Muscle layer of colon (tissue), 2 donors: ENCODE results near the gene SAMD14.
A peak's percentile ranks its signal among the peaks of the same experiment; 100 is the strongest.

Experiments
- H3K27ac ChIP-seq: one replicate; pipeline ENCODE4 v1.7.0; 2013; ENCODE audit warnings: low read depth, mild to moderate bottlenecking, low read length, moderate library complexity
- H3K27me3 ChIP-seq, 2 donors: one replicate each; pipeline ENCODE4 v1.7.0; 2013; ENCODE audit warnings: low read length in 2 of 2, mild to moderate bottlenecking in 2 of 2; ENCODE audit not compliant: insufficient read depth in 2 of 2, control insufficient read depth in 1 of 2
- H3K36me3 ChIP-seq: one replicate; pipeline ENCODE4 v1.7.0; 2013; ENCODE audit warnings: mild to moderate bottlenecking, low read length; ENCODE audit not compliant: insufficient read depth
- H3K4me1 ChIP-seq: one replicate; pipeline ENCODE4 v1.7.0; 2013; ENCODE audit warnings: mild to moderate bottlenecking, low read length; ENCODE audit not compliant: insufficient read depth
- H3K4me3 ChIP-seq, 2 donors: one replicate each; pipeline ENCODE4 v1.7.0; 2013; ENCODE audit warnings: low read length in 2 of 2, low read depth in 1 of 2, mild to moderate bottlenecking in 1 of 2, moderate library complexity in 1 of 2
- H3K9ac ChIP-seq: one replicate; pipeline ENCODE4 v1.7.0; 2013; ENCODE audit warnings: low read length
- H3K9me3 ChIP-seq: one replicate; pipeline ENCODE4 v1.7.0; 2013; ENCODE audit warnings: mild to moderate bottlenecking, low read length
- donor health status: abdominal sarcoma.
- donor health status: Adenocarcinoma of cecum.

Gene SAMD14

DNA sequence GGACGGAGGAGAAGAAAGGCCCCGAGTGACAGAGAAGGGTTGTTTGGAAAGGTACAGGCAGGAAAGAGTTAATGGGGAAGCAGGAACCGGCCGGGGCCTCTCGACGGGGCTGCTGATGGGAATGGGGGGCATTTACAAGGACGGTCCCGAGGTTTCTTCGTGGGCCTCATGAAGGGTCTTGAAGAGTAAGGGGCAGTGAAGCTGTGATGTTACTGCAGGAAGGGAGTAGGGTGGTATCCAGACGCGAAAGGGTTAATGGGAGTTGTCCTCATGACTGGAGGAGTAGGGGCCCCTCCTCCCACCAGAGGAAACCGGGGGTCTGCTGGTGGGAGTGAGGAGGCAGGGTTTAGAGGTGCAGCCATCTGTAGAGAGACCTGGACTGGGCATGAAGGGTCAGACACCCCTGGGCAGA lies 34.3 kb downstream of the SAMD14 start:
- Histone ChIP-seq H3K9ac (peak overlapping the region; percentile 39), H3K27ac (peak overlapping the region; percentile 96), H3K36me3 (peaks cover 27% of the 10 kb centered on the region), H3K4me1 (peaks cover 26% of the 10 kb centered on the region), H3K27me3 (no peaks in the 10 kb centered on the region), H3K4me3 (peak overlapping the region; percentile 80 to 92), H3K9me3 (no peaks in the 10 kb centered on the region)

DNA sequence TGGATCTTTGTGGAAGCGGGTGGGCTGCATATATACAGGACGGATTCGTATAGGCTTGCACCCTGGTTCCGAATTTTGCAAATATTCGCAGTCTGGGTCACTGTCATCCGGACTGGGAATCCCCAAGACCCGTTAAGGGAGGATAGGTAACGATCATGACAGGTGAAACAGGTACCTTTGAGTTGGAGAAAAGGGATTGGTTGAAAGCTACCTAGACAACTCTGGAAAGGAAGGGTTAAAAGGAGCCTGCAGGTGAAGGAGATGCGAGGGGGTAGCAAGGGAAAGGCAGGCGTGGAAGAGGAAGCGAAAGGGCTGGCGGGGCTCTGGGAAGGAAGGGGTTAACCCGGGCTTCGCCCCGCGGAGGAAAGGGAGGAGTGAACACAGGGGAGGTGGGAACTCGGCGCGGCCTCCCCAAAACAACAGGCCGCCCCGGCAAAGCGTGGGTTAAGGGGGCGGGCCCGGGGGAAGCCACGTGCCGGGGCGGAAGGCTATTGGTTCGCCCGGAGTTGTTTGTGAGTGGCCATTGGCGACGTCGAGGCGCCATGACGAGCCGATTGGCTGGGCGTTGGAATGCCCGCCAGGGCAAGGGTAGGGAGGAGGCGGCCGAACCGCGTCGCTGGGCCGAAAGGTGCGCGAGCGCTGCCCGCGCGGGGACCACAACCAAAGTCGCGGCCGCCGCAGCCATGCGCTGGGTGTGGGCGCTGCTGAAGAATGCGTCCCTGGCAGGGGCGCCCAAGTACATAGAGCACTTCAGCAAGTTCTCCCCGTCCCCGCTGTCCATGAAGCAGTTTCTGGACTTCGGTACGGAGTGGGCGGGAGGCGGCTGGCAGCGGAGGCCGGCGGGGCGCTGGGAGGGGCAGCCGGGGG lies 35.0 kb downstream of the SAMD14 start, which contains the start of gene PDK2:
Gene PDK2 (plus strand): TSS at position 599 of the 867 bp plus-strand sequence. CDS start 85 bp downstream, at position 684.
- H3K9me3 ChIP-seq, result no peaks in the 10 kb centered on the region
- H3K4me1 ChIP-seq, result peaks cover 19% of the 10 kb centered on the region
- no peaks in the 10 kb centered on the region for H3K27me3 ChIP-seq
- peak within 1 kb of the TSS; percentile 96 for H3K27ac ChIP-seq
- H3K9ac ChIP-seq, result peak within 1 kb of the TSS; percentile 39
- peak within 1 kb of the TSS; percentile 80 to 92 for H3K4me3 ChIP-seq
- H3K36me3 ChIP-seq, result peaks cover 26% of the 10 kb centered on the region

DNA sequence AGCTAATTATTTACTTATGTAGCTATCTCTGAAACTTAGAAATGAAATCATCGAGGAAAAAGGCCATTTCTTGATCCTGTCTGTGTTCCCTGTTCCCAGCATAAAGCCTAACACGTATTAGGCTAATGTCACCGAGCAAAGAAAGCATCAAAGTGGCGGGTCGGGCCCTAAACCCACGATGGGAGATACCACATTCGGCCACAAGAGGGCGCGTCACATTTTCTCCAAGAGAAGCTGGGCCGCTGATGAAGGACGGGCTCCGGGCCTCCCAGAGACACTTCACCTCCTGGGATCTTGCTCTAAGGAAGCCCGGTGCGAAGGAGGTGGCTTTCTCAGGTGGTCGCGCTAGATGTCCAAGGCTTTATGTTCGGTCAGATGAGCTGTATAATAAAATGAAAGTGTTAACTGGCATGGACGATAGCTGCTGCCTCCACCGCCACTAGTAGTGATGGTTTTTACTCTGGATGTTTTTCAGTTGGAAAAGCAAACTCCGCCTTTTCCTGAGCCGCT lies 35.7 kb downstream of the SAMD14 start:
- Histone ChIP-seq H3K9me3 (no peaks in the 10 kb centered on the region), H3K36me3 (peaks cover 22% of the 10 kb centered on the region), H3K27me3 (no peaks in the 10 kb centered on the region), H3K4me3 (peak overlapping the region; percentile 24 to 80), H3K9ac (peak overlapping the region; percentile 39), H3K4me1 (peaks cover 15% of the 10 kb centered on the region), H3K27ac (peak overlapping the region; percentile 67)

DNA sequence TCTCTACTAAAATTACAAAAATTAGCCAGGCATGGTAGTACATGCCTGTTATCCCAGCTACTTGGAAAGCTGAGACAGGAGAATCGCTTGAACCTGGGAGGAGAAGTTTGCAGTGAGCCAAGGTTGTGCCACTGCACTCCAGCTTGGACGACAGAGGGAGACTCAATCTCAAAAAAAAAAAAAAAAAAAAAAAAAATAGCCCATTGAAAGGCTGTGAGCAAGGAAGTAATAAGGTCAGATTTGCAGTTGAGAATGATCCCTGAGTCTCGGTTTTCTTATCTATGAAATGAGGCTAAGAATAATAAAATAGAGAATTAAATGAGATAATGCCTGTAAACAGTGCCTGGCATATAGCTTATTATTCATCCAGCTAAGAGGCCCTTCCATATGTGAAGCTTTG lies 36.2 kb downstream of the SAMD14 start:
- no peak overlapping the region for H3K4me3 ChIP-seq
- peaks cover 15% of the 10 kb centered on the region for H3K4me1 ChIP-seq
- H3K27me3 ChIP-seq, result no peaks in the 10 kb centered on the region
- no peak overlapping the region for H3K9ac ChIP-seq
- H3K36me3 ChIP-seq, result peaks cover 17% of the 10 kb centered on the region
- no peak overlapping the region for H3K27ac ChIP-seq
- H3K9me3 ChIP-seq, result no peaks in the 10 kb centered on the region

DNA sequence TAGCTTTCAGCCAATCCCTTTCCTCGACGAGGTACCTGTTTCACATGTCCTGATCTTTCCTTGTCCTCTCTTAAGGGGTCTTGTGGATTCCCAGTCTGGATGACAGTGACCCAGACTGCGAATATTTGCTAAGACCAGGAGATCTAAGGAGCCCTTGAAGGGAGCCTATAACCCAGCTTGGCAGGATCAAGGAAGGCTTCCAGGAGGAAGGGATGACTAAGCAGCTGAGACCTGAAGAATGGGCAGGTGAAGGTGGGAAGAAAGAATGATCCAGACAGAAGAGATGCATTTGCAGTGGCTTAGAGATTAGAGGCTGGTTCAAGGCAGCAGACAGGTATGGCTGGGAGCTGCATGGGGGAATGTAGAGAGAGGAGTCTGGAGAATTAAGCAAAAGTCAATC lies 36.7 kb downstream of the SAMD14 start:
- H3K9ac ChIP-seq, result no peak overlapping the region
- H3K36me3 ChIP-seq, result peaks cover 12% of the 10 kb centered on the region
- H3K4me3 ChIP-seq, result no peak overlapping the region
- no peaks in the 10 kb centered on the region for H3K27me3 ChIP-seq
- no peaks in the 10 kb centered on the region for H3K9me3 ChIP-seq
- no peak overlapping the region for H3K27ac ChIP-seq
- peaks cover 15% of the 10 kb centered on the region for H3K4me1 ChIP-seq

DNA sequence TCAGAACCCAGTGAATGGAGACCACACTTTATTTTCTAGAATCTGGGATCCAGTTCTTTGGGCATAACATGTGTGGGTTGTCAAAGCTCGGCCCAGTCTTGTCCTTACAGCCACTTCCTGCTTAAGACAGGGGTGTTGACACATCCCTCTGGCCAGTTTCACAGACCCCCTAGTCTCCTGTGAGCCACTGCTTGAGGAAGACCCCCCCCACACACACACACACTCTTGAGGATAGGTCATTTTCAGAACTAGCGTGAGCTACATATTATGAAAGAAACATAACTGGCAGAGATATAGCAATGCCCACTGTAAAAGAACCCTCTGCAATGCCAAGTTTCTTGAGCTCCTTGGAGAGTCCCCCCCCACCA lies 38.1 kb downstream of the SAMD14 start:
- Histone ChIP-seq H3K9me3 (no peaks in the 10 kb centered on the region), H3K27me3 (no peaks in the 10 kb centered on the region), H3K9ac (no peak overlapping the region), H3K4me1 (peaks cover 13% of the 10 kb centered on the region), H3K36me3 (no peaks in the 10 kb centered on the region), H3K4me3 (no peak overlapping the region), H3K27ac (no peak overlapping the region)

DNA sequence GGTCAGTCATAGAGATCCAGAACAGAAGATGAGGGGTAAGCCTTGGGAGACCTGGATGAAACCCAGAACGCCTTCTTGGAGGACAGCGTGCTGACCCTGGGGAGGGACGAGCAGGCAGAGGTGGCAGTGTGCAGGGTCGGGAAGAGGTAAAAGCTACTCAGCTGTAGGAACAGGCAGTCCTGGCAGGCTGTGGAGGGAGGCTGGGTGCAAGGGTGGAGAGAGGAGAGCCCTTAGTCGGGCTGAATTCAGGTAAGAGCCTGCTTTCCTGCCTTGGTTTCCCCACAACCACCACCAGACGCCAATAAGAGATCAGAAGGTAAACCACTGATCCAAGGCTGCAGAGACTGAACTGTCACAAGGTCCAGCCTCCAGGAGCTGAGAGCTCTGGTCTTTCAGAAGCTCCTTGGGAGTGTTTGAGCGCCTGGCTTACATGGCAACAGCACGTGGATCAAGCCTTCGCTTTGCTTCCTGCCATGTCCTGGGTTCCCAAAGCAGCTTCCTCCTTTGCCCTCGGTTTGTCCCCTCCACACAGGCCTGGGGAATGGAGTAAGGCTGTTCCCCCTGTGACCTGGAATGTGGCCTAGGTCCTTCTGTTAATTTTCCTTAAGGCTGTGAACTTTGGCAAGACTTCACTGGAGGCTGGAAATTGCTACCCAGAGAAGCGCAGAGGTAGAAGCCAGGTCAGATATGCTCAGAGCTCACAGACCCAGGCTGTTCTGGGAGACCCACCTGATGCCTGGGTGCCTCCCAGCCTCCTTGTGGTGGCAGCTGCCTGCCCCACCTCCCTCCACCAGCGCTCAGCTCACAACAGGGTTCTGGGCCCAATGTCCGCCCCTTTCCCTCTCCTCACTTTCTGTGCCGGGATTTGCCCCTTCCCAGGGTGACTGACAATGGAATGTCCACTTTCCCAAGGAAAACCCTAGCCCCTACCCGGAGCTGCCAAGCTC lies 38.7 kb downstream of the SAMD14 start:
- peaks cover 6% of the 10 kb centered on the region for H3K4me1 ChIP-seq
- no peaks in the 10 kb centered on the region for H3K36me3 ChIP-seq
- H3K9me3 ChIP-seq, result no peaks in the 10 kb centered on the region
- H3K9ac ChIP-seq, result no peak overlapping the region
- no peak overlapping the region for H3K27ac ChIP-seq
- H3K27me3 ChIP-seq, result no peaks in the 10 kb centered on the region
- no peak overlapping the region for H3K4me3 ChIP-seq

DNA sequence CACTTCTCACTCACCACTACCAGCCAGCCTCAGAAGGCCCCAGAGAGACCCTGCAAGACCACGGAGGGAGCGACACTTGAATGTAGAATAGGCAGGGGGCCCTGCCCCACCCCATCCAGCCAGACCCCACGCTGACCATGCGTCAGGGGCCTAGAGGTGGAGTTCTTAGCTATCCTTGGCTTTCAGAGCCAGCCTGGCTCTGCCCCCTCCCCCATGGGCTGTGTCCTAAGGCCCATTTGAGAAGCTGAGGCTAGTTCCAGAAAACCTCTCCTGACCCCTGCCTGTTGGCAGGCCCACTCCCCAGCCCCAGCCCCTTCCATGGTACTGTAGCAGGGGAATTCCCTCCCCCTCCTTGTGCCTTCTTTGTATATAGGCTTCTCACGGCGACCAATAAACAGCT lies 39.9 kb downstream of the SAMD14 start:
- H3K9me3 ChIP-seq, result no peaks in the 10 kb centered on the region
- no peak overlapping the region for H3K4me3 ChIP-seq
- H3K27ac ChIP-seq, result no peak overlapping the region
- H3K27me3 ChIP-seq, result no peaks in the 10 kb centered on the region
- H3K9ac ChIP-seq, result no peak overlapping the region
- no peaks in the 10 kb centered on the region for H3K36me3 ChIP-seq
- H3K4me1 ChIP-seq, result peaks cover 3% of the 10 kb centered on the region

DNA sequence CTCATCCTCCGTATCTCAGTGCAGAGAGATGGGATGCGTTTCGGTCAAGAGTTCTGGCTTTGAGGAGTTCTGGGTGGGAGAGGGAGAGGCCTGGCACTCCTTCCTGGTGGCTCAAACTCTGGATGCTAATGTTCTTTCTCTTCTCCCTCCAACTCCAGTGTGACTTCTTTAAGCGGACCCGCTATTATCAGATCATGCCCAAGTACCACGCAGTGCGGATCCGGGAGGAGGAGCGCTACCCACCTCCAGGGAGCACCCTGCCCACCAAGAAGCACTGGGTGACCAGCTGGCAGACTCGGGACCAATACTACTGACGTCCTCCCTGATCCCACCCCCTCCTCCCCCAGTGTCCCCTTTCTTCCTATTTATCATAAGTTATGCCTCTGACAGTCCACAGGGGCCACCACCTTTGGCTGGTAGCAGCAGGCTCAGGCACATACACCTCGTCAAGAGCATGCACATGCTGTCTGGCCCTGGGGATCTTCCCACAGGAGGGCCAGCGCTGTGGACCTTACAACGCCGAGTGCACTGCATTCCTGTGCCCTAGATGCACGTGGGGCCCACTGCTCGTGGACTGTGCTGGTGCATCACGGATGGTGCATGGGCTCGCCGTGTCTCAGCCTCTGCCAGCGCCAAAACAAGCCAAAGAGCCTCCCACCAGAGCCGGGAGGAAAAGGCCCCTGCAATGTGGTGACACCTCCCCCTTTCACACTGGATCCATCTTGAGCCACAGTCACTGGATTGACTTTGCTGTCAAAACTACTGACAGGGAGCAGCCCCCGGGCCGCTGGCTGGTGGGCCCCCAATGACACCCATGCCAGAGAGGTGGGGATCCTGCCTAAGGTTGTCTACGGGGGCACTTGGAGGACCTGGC lies 40.8 kb downstream of the SAMD14 start:
- no peaks in the 10 kb centered on the region for H3K36me3 ChIP-seq
- H3K27ac ChIP-seq, result no peak overlapping the region
- no peak overlapping the region for H3K4me3 ChIP-seq
- no peaks in the 10 kb centered on the region for H3K27me3 ChIP-seq
- H3K9ac ChIP-seq, result no peak overlapping the region
- no peaks in the 10 kb centered on the region for H3K9me3 ChIP-seq
- H3K4me1 ChIP-seq, result no peaks in the 10 kb centered on the region

DNA sequence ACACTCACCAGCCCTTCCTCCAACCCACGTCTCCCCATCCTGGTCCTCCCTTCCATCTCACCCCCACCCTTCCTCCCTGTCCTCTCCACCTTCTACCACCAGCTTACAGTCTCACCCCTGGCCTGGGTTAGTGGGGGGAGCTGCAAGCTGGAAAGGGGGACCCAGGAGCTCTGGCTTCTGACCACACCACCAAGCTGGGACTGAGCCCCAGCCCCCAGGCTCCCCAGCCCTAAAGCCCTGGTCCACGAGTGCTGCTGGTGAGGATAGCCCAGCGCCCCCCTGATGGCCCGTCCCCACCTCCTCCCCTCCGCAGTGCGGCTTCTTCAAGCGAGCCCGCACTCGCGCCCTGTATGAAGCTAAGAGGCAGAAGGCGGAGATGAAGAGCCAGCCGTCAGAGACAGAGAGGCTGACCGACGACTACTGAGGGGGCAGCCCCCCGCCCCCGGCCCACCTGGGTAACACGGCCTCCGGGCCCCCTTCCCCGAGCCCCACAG lies 42.0 kb downstream of the SAMD14 start:
- Histone ChIP-seq H3K9ac (no peak overlapping the region), H3K27me3 (no peaks in the 10 kb centered on the region), H3K4me3 (no peak overlapping the region), H3K4me1 (no peaks in the 10 kb centered on the region), H3K9me3 (no peaks in the 10 kb centered on the region), H3K36me3 (no peaks in the 10 kb centered on the region), H3K27ac (no peak overlapping the region)
